CD8-positive, alpha-beta memory T cell (primary cell): Measurements from ENCODE around the gene PKD2L2. TPM values are rescaled to one million over a fixed set of nuclear protein-coding genes. Genes with fewer than 3 reads are reported as not detected.
"Not testable (repeated sequence)": the region's sequence is repeated elsewhere in the genome, so short reads cannot be mapped to it uniquely, and the experiment has no call there.

Experiments
- CTCF ChIA-PET: fragments of 350-600 bp; sonication (Branson Sonifier 250); formaldehyde crosslinking; loops from one replicate; lab custom pipeline; 2021; ENCODE audit warnings: antibody characterized with exemption; lab: Charles Lee
- POLR2A ChIA-PET: fragments of 350-600 bp; sonication (Branson Sonifier 250); formaldehyde crosslinking; loops from one replicate; lab custom pipeline; 2021; ENCODE audit warnings: antibody characterized with exemption; lab: Charles Lee
- DNase-seq, 5 donors: peaks; one replicate each; pipeline versions ENCODE4 v3.0.0 to v3.0.0-alpha.2; 2020 to 2022; ENCODE audit warnings: mixed read lengths in 1 of 5
- H3K27ac ChIP-seq: one replicate; pipeline ENCODE4 v1.7.0; 2013; ENCODE audit warnings: low read depth, mild to moderate bottlenecking, low read length, moderate library complexity
- H3K27me3 ChIP-seq: 2 replicates; pipeline ENCODE4 v1.7.0; 2013; ENCODE audit warnings: low read length, mild to moderate bottlenecking; ENCODE audit not compliant: insufficient read depth, poor library complexity, severe bottlenecking
- H3K36me3 ChIP-seq: 2 replicates; pipeline ENCODE4 v1.7.0; 2013; ENCODE audit warnings: mild to moderate bottlenecking, low read length, moderate library complexity; ENCODE audit not compliant: insufficient read depth
- H3K4me1 ChIP-seq: 2 replicates; pipeline ENCODE4 v1.7.0; 2013; ENCODE audit warnings: mild to moderate bottlenecking, low read length, moderate library complexity; ENCODE audit not compliant: insufficient read depth
- H3K4me3 ChIP-seq: 2 replicates; pipeline ENCODE4 v1.7.0; 2013; ENCODE audit warnings: mild to moderate bottlenecking, low read length
- H3K9me3 ChIP-seq: 2 replicates; pipeline ENCODE4 v1.7.0; 2013; ENCODE audit warnings: mild to moderate bottlenecking, low read length
- H3K27ac Mint-ChIP-seq, 8 donors: one replicate each; pipeline ENCODE4 v1.8.0; 2020 to 2021; ENCODE audit warnings: mixed read lengths in 8 of 8, mild to moderate bottlenecking in 6 of 8, inconsistent platforms in 3 of 8, moderate library complexity in 3 of 8
- H3K27me3 Mint-ChIP-seq, 2 donors: one replicate each; pipeline ENCODE4 v1.8.0; 2020 to 2021; ENCODE audit warnings: mixed read lengths in 2 of 2, mild to moderate bottlenecking in 1 of 2, moderate library complexity in 1 of 2
- H3K36me3 Mint-ChIP-seq, 3 donors: one replicate each; pipeline ENCODE4 v1.8.0; 2020 to 2021; ENCODE audit warnings: mixed read lengths in 3 of 3, inconsistent platforms in 1 of 3, mild to moderate bottlenecking in 1 of 3
- H3K4me1 Mint-ChIP-seq, 3 donors: one replicate each; pipeline ENCODE4 v1.8.0; 2020 to 2021; ENCODE audit warnings: mixed read lengths in 3 of 3, inconsistent platforms in 1 of 3, mild to moderate bottlenecking in 1 of 3
- H3K4me3 Mint-ChIP-seq, 7 donors: one replicate each; pipeline ENCODE4 v1.8.0; 2020 to 2021; ENCODE audit warnings: mixed read lengths in 7 of 7, mild to moderate bottlenecking in 6 of 7, moderate library complexity in 4 of 7, inconsistent platforms in 2 of 7
- H3K9me3 Mint-ChIP-seq, 5 donors: one replicate each; pipeline ENCODE4 v1.8.0; 2020 to 2022; ENCODE audit warnings: mixed read lengths in 5 of 5, mild to moderate bottlenecking in 3 of 5, moderate library complexity in 2 of 5, inconsistent platforms in 1 of 5
- polyA plus RNA-seq: library from polyadenylated mRNA; unstranded; fragments of 300-500 nt; fragmentation: Illumina TruSeq; gene quantifications from one replicate; pipeline ENCODE4 v1.2.3, GENCODE V29; 2021
- total RNA-seq, 2 experiments: library from RNA; stranded (reverse); gene quantifications; one replicate each; pipeline ENCODE4 v1.2.3, GENCODE V29; 2021

Gene PKD2L2
- total and polyA plus RNA-seq, 3 experiments from 2014 or later: 0.41 TPM; not detected in 2

DNA sequence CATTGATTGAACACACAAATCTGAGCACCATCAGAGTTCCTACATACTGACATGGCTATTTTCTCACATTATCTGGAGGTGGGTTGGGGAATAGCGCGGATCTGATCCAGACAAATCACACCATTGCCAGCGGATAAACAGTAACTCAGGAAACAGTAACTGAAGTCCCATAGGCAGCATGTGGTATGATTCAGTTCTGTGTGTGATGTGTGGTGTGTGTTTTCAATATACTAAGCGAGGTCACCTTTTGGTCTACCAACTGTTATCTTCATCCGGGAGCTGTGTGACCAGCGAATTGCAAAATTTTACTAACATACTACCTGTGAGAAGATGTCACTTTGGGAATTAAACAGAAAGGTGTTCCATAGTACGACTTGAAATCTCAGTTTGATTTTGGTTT is 50.1 kb downstream of the PKD2L2 start:
- peaks cover 53% of the 10 kb centered on the region for H3K36me3 ChIP-seq
- H3K9me3 ChIP-seq: no peaks in the 10 kb centered on the region
- no peak for DNase-seq
- Mint-ChIP-seq H3K4me3 (no peak overlapping the region), H3K9me3 (no peaks in the 10 kb centered on the region), H3K27ac (no peak overlapping the region), H3K36me3 (peaks cover 20 to 71% (median 23%) of the 10 kb centered on the region in 3 donors), H3K27me3 (no peaks in the 10 kb centered on the region), H3K4me1 (no peaks in the 10 kb centered on the region)
- no peak overlapping the region for H3K27ac ChIP-seq
- no peak overlapping the region for H3K4me3 ChIP-seq
- no peaks in the 10 kb centered on the region for H3K27me3 ChIP-seq
- ChIA-PET POLR2A (no interaction called here), CTCF (interaction anchor here (0.8 to 1.1 kb wide), 2 partner anchors 16 to 29 kb away, joined by 3 read pairs; no protein-coding TSS in a partner anchor)
- H3K4me1 ChIP-seq: no peaks in the 10 kb centered on the region

DNA sequence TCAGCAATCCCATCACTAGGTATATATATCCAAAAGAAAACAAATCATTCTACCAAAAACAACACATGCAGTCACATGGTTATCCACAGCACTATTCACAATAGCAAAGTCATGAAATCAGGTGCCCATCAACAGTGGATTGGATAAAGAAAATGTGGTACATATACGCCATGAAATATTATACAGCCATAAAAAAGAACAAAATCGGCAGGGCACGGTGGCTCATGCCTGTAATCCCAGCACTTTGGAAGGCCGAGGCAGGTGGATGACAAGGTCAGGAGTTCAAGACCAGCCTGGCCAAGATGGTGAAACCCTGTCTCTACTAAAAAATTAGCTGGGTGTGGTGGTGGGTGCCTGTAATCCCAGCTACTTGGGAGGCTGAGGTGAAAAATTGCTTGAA is 55.0 kb downstream of the PKD2L2 start:
- H3K27me3 Mint-ChIP-seq, H3K4me1 Mint-ChIP-seq, H3K4me1 ChIP-seq, POLR2A ChIA-PET, CTCF ChIA-PET, H3K27ac ChIP-seq, H3K9me3 ChIP-seq, H3K9me3 Mint-ChIP-seq, DNase-seq, H3K4me3 ChIP-seq, H3K4me3 Mint-ChIP-seq, H3K27ac Mint-ChIP-seq, H3K27me3 ChIP-seq: not testable (repeated sequence)
- peaks cover 77% of the 10 kb centered on the region for H3K36me3 ChIP-seq
- peaks cover 34 to 94% (median 36%) of the 10 kb centered on the region in 3 donors for H3K36me3 Mint-ChIP-seq

GRCh38 chr5:137945825-137946224 is 56.6 kb downstream of the PKD2L2 start:
- H3K4me3 ChIP-seq: no peak overlapping the region
- CTCF ChIA-PET: no interaction called here
- no peaks in the 10 kb centered on the region for H3K9me3 ChIP-seq
- Mint-ChIP-seq H3K27me3 (no peaks in the 10 kb centered on the region), H3K9me3 (no peaks in the 10 kb centered on the region), H3K4me1 (peaks cover 0 to 5% (median 1%) of the 10 kb centered on the region in 3 donors), H3K27ac (peak overlapping the region in 1 of 8 donors; percentile 26), H3K36me3 (peaks cover 36 to 90% (median 37%) of the 10 kb centered on the region in 3 donors), H3K4me3 (no peak overlapping the region)
- peaks cover 68% of the 10 kb centered on the region for H3K36me3 ChIP-seq
- H3K4me1 ChIP-seq: no peaks in the 10 kb centered on the region
- no peak for DNase-seq
- no peak overlapping the region for H3K27ac ChIP-seq
- POLR2A ChIA-PET: no interaction called here
- H3K27me3 ChIP-seq: no peaks in the 10 kb centered on the region

- no peaks in the 10 kb centered on the region for H3K9me3 ChIP-seq
- H3K4me3 ChIP-seq: no peak overlapping the region
- H3K4me1 ChIP-seq: no peaks in the 10 kb centered on the region
- Mint-ChIP-seq H3K36me3 (peaks cover 3 to 77% (median 27%) of the 10 kb centered on the region in 3 donors), H3K9me3 (no peaks in the 10 kb centered on the region), H3K27ac (peak overlapping the region in 1 of 8 donors; percentile 75), H3K4me3 (no peak overlapping the region), H3K27me3 (no peaks in the 10 kb centered on the region), H3K4me1 (peaks cover 0 to 14% (median 5%) of the 10 kb centered on the region in 3 donors)
- ChIA-PET CTCF (interaction anchor here (1.3 kb wide), 1 partner anchor 15 kb away, joined by 3 read pairs; no protein-coding TSS in a partner anchor), POLR2A (no interaction called here)
- H3K27me3 ChIP-seq: no peaks in the 10 kb centered on the region
- no peak overlapping the region for H3K27ac ChIP-seq
- no peak for DNase-seq
- H3K36me3 ChIP-seq: peaks cover 28% of the 10 kb centered on the region
Measured at GRCh38 chr5:137954131-137954879, 65.0 kb downstream of the PKD2L2 start.

DNA sequence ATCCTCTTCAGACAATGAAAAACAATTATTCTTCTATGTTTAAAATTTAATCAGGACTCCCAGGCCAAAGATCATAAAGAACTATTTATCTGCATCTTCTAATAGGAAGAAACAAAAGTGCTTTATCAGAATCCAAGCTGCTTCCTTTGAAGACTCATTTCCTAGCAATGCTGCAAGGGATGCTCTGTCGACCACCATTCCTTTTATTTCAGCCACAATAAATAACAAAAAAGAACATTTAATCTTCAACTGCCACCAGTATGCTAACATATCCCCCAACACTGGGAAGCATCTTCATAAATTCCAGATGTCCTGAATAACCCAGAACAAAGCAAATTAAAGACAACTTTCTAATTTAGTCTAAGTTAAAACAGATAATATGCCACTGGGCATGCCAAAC is 68.7 kb downstream of the PKD2L2 start:
- no peaks in the 10 kb centered on the region for H3K9me3 Mint-ChIP-seq
- no peak for DNase-seq
- H3K4me3 ChIP-seq: no peak overlapping the region
- no peak overlapping the region for H3K27ac ChIP-seq
- H3K4me1 Mint-ChIP-seq: peaks cover 9 to 19% (median 14%) of the 10 kb centered on the region in 3 donors
- CTCF ChIA-PET: no interaction called here
- H3K4me3 Mint-ChIP-seq: no peak overlapping the region
- H3K36me3 Mint-ChIP-seq: peaks cover 3 to 84% (median 26%) of the 10 kb centered on the region in 3 donors
- H3K27me3 ChIP-seq: no peaks in the 10 kb centered on the region
- peak overlapping the region in 2 of 8 donors; percentile 20 to 57 for H3K27ac Mint-ChIP-seq
- no peaks in the 10 kb centered on the region for H3K9me3 ChIP-seq
- H3K4me1 ChIP-seq: no peaks in the 10 kb centered on the region
- peaks cover 19% of the 10 kb centered on the region for H3K36me3 ChIP-seq
- H3K27me3 Mint-ChIP-seq: no peaks in the 10 kb centered on the region
- POLR2A ChIA-PET: no interaction called here

GRCh38 chr5:137959488-137959887 is 70.2 kb downstream of the PKD2L2 start:
- ChIA-PET POLR2A (no interaction called here), CTCF (interaction anchor here (0.6 kb wide), 1 partner anchor 43 kb away, joined by 3 read pairs; no protein-coding TSS in a partner anchor)
- H3K4me3 ChIP-seq: no peak overlapping the region
- no peak overlapping the region for H3K27ac ChIP-seq
- H3K4me3 Mint-ChIP-seq: no peak overlapping the region
- H3K4me1 ChIP-seq: no peaks in the 10 kb centered on the region
- peaks cover 9 to 20% (median 14%) of the 10 kb centered on the region in 3 donors for H3K4me1 Mint-ChIP-seq
- H3K36me3 Mint-ChIP-seq: peaks cover 3 to 76% (median 22%) of the 10 kb centered on the region in 3 donors
- no peaks in the 10 kb centered on the region for H3K27me3 ChIP-seq
- H3K9me3 Mint-ChIP-seq: no peaks in the 10 kb centered on the region
- peak overlapping the region in 1 of 8 donors; percentile 3 for H3K27ac Mint-ChIP-seq
- no peaks in the 10 kb centered on the region for H3K27me3 Mint-ChIP-seq
- H3K9me3 ChIP-seq: no peaks in the 10 kb centered on the region
- H3K36me3 ChIP-seq: peaks cover 9% of the 10 kb centered on the region
- no peak for DNase-seq

- DNase-seq: no peak
- ChIA-PET POLR2A (no interaction called here), CTCF (interaction anchor here (0.6 kb wide), 1 partner anchor 44 kb away, joined by 3 read pairs; no protein-coding TSS in a partner anchor)
- Mint-ChIP-seq H3K4me1 (peaks cover 9 to 20% (median 18%) of the 10 kb centered on the region in 3 donors), H3K9me3 (no peaks in the 10 kb centered on the region), H3K4me3 (no peak overlapping the region), H3K27ac (peak overlapping the region in 3 of 8 donors; percentile 8 to 84 (median 40)), H3K27me3 (no peaks in the 10 kb centered on the region), H3K36me3 (peaks cover 3 to 75% (median 22%) of the 10 kb centered on the region in 3 donors)
- Histone ChIP-seq H3K9me3 (no peaks in the 10 kb centered on the region), H3K27me3 (no peaks in the 10 kb centered on the region), H3K4me1 (no peaks in the 10 kb centered on the region), H3K4me3 (no peak overlapping the region), H3K27ac (no peak overlapping the region), H3K36me3 (peaks cover 9% of the 10 kb centered on the region)
Measured at GRCh38 chr5:137960141-137960540, 70.9 kb downstream of the PKD2L2 start.

- Mint-ChIP-seq H3K36me3 (peaks cover 3 to 78% (median 21%) of the 10 kb centered on the region in 3 donors), H3K9me3 (no peaks in the 10 kb centered on the region), H3K27ac (peak overlapping the region in 3 of 8 donors; percentile 12 to 50 (median 35)), H3K27me3 (no peaks in the 10 kb centered on the region), H3K4me3 (no peak overlapping the region), H3K4me1 (peaks cover 10 to 25% (median 24%) of the 10 kb centered on the region in 3 donors)
- CTCF ChIA-PET: no interaction called here
- Histone ChIP-seq H3K27me3 (no peaks in the 10 kb centered on the region), H3K4me1 (no peaks in the 10 kb centered on the region), H3K27ac (no peak overlapping the region), H3K4me3 (no peak overlapping the region), H3K36me3 (peaks cover 9% of the 10 kb centered on the region), H3K9me3 (no peaks in the 10 kb centered on the region)
- POLR2A ChIA-PET: no interaction called here
- DNase-seq: no peak
Measured at GRCh38 chr5:137960819-137961218, 71.6 kb downstream of the PKD2L2 start.
